ENCODE measurements around the gene CACNA1F.

The CACNA1F gene

GRCh38 chrX:49227726-49228125, 5.4 kb downstream of the CACNA1F start:
- no peak for DNase-seq

DNA sequence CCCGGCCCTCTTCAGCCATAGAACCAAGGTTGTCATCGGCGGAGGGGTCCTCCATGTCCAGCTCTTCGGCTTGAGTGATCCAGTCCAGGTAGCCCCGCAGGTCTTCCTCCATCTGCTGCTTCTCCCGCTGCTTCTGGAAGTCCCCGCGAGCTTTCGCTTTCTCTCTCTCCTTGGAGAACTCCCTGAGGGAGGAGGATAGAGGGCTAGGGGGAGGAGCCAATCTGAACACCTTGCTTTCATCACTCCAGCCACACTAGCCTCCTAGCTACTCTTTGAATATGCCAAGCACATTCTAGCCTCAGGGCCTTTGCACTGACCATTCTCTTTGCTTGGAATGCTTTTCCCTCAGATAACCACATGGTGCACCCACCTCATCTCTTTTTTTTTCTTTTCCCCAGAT, 6.2 kb downstream of the CACNA1F start:
- DNase-seq = no peak

DNA sequence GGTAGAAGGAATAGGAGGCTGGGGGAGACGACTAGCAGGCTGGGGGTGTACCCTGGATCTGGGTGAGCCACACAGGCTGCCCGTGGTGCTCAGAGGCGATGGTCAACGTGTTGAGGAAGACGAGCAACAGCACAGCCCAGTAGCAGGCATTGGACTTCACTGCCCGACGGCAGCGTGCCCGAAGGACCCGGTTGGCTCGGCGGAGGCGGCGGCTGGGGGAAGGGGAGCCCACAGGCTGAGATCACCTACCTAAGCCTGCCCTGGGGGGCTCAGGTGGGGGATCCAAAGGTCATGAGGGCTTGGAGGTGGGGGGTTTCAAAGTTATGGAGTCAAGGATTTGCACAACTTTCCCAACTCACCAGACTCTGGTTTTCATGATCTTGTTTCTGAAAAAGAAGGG, 7.3 kb downstream of the CACNA1F start:
- DNase-seq = no peak

DNA sequence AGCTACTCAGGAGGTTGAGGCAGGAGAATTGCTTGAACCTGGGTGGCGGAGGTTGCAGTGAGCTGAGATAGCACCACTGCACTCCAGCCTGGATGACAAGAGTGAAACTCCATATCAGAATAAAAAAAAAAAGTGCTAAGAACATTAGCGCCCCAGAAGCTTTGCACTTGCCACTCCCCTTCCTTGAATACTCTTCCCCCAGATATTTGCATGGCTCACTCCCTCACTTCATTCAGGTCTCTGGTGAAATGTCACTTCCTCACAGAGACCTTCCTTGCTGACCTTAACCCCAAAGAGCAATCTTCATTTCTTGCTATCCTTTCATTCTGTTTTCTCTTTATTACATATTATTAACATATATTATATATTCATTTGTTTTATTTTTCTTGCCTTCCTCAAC, 11.3 kb downstream of the CACNA1F start:
- no peak for DNase-seq

- no peak for DNase-seq
Observed at GRCh38 chrX:49220100-49220499, 13.0 kb downstream of the CACNA1F start.

DNA sequence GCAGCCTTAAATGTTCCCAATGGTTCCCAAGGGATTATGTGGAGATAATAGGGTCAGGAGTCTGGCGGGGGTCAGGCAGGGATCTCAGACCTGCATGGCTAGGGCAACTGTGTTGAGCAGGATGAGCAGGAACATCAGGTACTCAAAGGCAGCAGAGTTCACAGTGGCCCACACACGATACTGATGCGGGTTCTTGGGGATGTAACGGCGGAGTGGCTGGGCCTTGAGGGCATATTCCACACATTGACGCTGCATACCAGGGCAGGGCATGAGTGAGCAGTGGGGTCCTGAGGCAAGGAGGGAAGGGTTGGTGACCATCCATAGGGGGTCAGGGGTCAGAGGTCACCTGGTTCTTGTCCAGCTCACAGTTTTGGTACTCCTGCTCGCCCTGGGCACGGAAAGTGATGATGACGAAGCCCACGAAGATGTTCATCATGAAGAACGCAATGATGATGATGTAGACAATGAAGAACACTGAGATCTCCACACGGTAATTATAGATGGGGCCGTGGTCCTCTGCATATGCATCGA, 18.1 kb downstream of the CACNA1F start:
- DNase-seq = no peak

DNA sequence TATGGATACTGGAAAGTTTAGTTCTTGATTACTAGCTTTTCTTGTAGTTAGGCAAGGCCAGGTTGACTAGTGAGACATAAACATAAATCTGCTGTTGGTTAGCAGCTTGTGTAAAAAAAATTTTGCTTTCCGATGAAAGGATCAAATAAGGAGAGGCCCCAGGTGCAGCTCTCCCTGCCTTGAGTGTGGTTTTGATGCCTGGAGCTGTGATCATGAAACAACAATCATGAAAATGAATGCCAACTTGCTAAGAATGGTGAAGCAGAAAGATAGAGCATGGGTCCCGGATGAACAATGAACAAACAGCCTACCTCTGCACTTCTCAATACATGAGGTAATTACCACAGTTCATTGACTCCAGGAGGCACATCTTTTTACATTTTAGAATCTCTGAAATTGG, 18.7 kb downstream of the CACNA1F start:
- DNase-seq = no peak

DNA sequence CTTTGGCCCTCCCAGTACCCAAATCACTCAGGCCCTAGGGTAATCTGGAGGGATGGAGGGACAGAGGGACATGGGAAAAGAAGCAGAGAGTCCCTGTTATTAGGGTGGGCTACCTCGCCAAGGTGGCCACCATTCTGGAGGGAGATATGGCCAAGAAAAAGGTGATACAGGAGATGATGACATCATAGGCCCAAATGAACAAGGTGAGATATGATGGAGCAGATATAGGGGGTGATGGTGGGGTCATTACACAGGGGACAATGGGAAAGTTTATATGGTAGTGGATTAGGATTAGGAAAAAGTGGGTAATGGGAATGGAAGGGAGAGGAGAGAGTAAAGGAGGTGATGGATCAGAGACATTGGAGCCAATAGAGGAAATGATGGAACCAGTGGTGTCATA, 20.3 kb downstream of the CACNA1F start:
- DNase-seq = no peak

DNA sequence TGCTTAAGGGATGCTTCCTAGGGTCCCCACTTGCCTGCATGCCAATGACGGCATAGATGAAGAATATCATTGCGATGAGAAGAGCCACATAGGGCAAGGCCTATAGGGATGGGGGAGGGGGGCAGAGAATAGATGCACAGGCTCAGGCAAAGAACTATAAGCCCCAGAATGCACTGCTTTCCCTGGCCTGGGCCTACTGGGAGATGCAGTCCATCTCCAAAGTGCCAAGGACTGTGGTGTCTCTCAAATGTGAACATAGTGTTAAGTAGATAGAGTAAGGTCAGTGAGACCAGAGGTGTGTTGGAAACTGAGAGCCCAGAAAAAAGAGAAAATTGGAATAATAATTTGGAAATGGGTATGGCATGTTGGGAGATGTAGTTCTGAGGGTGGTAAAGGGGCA, 20.9 kb downstream of the CACNA1F start:
- DNase-seq = no peak

DNA sequence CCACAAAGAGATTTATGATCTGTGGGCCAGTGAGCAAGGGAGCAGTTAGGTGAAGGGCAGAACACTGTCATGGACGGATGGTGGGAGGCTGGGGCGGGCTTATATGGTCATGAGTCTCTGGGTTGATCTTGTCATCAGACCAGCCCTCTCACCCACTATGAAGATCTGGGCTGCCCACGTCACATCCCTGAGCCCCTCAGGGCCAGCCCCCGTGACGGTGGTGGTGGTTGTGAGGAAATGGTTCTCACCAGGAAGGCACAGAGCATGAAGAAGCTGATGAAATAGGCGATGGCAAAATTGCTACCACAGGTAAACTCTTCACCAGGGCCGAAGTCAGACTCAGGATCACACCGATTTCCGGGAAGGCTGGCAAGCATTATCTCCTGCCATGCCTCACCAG, 22.1 kb downstream of the CACNA1F start:
- DNase-seq = no peak

GRCh38 chrX:49210406-49210805, 22.7 kb downstream of the CACNA1F start:
- DNase-seq = no peak

- no peak for DNase-seq
Observed at GRCh38 chrX:49209434-49210251, 23.5 kb downstream of the CACNA1F start.

- DNase-seq = no peak
Observed at GRCh38 chrX:49208399-49208798, 24.7 kb downstream of the CACNA1F start.

- DNase-seq = no peak
Observed at GRCh38 chrX:49206543-49206942, 26.6 kb downstream of the CACNA1F start.

GRCh38 chrX:49205443-49205842, 27.7 kb downstream of the CACNA1F start:
- DNase-seq = no peak

DNA sequence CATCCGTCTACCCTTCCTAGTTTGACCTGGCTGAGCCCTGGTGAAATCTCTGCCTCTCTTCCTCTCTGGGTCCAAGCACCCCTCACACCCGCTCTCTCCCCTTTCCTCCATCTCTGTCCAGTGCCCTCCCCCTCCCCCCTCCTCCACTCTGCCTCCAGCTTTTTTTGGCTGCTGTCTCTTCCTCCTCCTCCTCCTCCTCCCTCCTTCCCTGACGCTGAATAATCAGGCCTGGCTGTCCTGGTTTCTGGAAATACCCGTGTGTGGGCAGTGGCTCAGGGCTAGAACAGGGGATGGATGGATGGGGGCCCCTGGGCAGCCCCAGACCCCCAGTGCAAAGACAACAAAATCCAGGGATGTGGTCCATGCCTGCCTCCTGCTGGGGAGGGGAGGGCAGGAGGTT, 28.4 kb downstream of the CACNA1F start:
- no peak for DNase-seq

DNA sequence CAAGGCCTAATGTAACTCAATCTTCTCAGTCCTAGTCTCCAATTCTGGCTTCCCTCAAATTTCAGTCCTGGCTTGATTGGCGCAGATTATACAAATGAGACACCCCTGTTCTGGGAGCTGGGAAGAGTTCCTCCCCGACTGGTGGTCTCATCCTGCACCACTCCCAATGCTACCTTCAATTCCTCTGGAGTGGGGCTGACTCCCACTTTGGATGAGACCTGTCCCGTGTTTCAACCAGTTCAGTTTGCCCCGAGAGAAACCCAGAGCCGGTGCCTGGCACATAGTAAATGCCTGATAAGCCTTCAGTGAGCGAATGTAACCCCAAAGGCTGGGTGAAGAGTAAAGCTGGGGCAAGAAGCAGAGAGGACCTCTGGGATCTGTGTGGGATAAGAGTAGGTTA, 29.1 kb downstream of the CACNA1F start:
- no peak for DNase-seq

GRCh38 chrX:49203536-49203935, 29.6 kb downstream of the CACNA1F start:
- DNase-seq = no peak

- DNase-seq = no peak
Observed at GRCh38 chrX:49202022-49202421, 31.1 kb downstream of the CACNA1F start.

- peak; percentile 81 for DNase-seq
Observed at GRCh38 chrX:49199906-49200771, 33.0 kb downstream of the CACNA1F start, which contains the start of gene SYP. Gene SYP (minus strand): TSS chrX:49200193. CDS start chrX:49200186, 7 bp downstream.

GRCh38 chrX:49199315-49199595, 33.9 kb downstream of the CACNA1F start:
- DNase-seq = no peak

- no peak for DNase-seq
Observed at GRCh38 chrX:49198540-49199314, 34.4 kb downstream of the CACNA1F start.

DNA sequence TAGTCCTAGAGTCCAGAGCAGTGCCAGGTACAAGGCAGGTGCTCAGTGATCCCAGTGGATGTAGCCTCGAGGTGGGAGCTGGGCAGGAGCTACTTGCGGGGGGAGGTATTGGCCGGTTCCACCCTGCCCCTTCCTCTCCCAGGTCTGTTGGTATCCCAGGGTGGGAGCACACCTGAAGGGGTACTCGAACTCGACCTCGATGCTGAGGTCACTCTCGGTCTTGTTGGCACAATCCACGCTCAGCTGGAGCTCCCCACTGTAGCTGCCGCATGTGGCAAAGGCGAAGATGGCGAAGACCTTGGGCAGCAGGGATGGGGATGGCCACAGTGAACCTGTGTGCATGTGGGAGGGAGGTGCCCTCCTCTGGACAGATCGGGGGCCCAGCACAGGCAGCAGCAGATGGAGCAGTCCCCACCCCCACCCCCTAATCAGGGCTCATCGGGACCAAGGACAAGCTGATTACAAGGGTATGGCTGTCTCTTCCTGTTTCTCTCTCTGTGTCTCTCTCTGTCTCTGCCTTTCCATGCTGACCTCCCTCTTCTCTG, 35.5 kb downstream of the CACNA1F start:
- DNase-seq = no peak
